Prostate gland (tissue), 2 donors: Measurements from ENCODE around the gene VCAM1.

Experiments
- CTCF ChIP-seq, 4 experiments: fragments of 200-600 bp in 2 of 4; fragments of 450-650 bp in 2 of 4; sonication (generic) in 2 of 4; IDR thresholded peaks; 1 replicate in 3 of 4; 2 replicates in 1 of 4; pipeline ENCODE4 v1.5.1; 2016 to 2019; ENCODE audit warnings: antibody characterized with exemption in 4 of 4, mild to moderate bottlenecking in 2 of 4, moderate library complexity in 2 of 4
- POLR2A ChIP-seq: fragments of 450-650 bp; IDR thresholded peaks from one replicate; pipeline ENCODE4 v1.6.1; 2016; ENCODE audit warnings: antibody characterized with exemption, mild to moderate bottlenecking
- POLR2AphosphoS5 ChIP-seq: sonication (generic); formaldehyde crosslinking; IDR thresholded peaks from one replicate; pipeline ENCODE4 v1.6.1; 2017; ENCODE audit warnings: antibody characterized with exemption

- no peak for TF ChIP-seq POLR2AphosphoS5
- TF ChIP-seq CTCF (IDR thresholded peaks at IDR 0.05): no peak
- TF ChIP-seq POLR2A: no peak
Observed at GRCh38 chr1:100730130-100730529, 10.6 kb downstream of the VCAM1 start.
